Measurements from ENCODE around the gene TPO.
"Not testable (repeated sequence)": the region's sequence is repeated elsewhere in the genome, so short reads cannot be mapped to it uniquely, and the experiment has no call there.

TPO gene

DNA sequence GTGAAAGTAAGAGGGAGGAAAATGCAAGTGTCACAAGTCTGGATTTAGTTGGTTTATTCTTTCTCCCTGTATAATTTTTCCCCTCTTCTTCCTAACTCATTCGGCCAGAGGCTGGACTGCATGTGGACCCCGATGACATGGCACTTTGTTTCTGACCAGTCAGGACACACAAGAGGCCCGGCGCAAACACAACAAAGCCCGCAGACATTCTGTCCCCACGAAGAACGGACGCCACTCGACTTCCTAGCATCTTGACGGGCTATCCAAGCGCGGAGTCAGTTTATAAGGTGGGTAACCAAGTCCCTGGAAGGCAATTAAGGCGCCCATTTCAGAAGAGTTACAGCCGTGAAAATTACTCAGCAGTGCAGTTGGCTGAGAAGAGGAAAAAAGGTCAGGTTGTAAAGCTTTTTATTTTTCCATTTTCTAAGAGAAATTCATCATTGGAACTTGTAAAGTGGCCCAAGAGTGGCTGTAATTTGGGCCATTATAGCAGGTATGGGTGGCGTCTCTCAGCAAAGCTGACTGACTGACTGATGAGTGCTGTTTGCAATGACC is at the start of gene TPO:
TPO (plus strand) TSS at position 308 of the 555 bp plus-strand sequence. CDS start 946 bp downstream, outside the sequence.
- no peak for DNase-seq (ENCODE audit: extremely low read depth in 1 of 2, low read depth in 1 of 2)

DNA sequence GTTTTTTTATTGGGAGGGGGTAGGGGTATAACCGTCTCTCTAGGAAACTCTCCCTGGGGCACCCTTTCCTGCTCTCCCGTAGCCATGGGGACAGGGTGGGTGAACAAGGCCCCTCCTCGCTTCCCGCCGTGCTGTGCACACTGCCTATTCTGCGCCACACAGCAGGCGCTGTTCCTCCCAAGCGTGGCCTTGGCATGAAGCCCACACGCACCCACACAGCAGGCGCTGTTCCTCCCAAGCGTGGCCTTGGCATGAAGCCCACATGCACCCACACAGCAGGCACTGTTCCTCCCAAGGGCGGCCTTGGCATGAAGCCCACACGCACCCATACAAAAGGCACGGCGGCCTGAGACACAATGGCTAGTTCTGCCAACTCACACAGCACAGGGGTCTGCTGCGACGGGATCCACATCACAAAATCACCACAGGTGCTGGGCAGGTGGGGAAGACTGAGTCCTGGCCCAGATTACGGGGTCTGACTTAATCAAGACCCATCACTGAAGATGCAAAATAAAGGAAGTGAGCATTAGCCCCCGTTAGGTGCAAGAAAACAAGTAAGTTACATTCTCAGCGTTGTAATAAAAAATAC is 46.6 kb upstream of the TPO start:
- no peak for DNase-seq (ENCODE audit: extremely low read depth in 1 of 2, low read depth in 1 of 2)

DNA sequence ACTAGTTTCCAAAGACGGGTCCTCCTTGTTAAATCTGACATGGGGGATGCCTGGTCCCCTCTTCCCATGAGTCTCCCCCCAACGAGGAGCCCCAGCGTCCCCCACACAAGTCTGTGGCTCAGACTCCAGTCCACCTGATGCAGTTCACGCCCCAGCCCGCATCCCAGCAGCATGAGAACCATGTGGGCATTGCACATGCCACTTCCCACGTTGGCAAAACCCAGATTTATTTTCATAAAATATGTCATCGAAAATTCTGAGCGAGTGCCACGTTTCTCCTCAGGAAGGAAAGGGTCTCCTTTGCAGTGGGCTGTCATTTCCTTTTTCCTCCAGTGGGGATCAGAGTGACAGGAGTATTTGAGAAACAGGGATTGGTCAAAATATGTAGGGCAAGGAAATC is 45.7 kb upstream of the TPO start:
- DNase-seq (ENCODE audit: extremely low read depth in 1 of 2, low read depth in 1 of 2): no peak

DNA sequence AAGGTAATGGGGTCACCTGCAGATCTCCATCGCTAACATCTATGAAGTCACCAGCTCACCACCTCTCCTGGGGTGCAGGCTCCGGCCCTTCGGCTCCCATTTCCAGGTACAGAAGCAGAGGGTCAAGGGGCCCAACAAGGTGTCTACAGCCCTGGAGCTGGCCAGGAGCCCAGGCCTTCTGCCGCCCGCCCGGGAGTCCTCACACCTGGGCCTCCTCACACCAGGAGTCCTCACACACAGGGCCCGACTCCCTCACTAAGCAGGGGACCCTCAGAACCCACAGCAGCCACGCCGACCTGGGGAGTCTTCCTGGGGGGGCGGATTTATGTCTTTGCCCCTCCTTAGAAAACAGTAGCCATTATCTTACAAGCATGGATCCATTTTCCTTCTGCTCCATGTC is 43.4 kb upstream of the TPO start:
- DNase-seq (ENCODE audit: extremely low read depth in 1 of 2, low read depth in 1 of 2): no peak

DNA sequence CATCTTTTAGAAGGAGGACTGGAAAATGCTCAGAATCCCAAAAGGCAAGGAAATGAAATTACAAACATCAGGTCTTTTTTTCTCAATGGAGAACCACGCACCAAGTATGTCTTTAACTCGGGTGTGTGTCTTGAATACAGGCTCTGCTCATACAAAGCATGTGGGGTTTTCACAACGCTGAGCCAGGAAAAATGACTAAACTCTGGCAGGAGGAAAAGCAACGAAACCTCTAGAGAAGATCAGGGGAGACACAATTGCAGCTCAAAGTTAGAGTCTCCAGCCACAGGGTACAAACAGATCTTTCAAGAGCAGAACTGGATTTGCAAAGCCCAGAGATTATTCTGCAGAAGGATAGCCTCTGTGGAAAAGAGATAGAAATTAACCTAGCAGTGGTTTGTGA is 42.8 kb upstream of the TPO start:
- DNase-seq (ENCODE audit: extremely low read depth in 1 of 2, low read depth in 1 of 2): no peak

DNA sequence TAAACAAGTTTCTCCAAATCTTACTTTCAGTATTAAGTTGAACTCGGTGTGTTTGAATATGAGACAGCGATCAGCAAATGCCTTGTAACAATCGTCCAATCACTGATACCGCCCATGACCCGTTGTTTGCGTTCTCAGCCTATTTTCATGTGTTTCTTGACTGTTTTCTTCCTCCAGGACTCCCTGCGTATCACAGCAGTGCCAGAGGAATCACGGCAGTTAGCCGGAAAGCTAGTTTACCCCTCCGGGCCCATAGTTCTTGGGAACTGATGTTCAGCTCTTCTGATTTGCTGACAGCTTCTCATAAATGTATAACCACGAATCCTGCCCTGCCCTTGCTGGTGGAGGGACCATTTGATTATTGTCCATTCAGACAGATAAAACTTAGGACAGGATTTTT is 42.2 kb upstream of the TPO start:
- no peak for DNase-seq (ENCODE audit: extremely low read depth in 1 of 2, low read depth in 1 of 2)

DNA sequence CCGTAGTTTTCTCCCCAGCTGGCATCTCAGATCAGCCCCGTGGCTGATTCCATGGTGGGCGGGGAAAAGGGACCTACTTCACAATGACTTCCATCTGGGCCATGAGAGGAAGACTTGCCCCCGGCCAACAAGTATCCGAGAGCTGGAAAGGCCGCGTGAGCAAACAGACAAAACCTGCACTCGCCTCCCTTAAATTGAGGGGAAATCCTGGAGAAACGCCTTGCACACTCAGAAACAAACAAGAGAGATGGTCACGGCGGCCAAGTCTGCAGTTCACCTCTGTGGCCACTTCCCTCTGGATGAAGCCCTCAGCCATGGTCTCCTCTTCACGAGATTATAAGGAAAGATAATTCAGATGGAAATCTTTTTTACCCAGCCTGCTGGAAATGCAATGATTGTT is 39.4 kb upstream of the TPO start:
- no peak for DNase-seq (ENCODE audit: extremely low read depth in 1 of 2, low read depth in 1 of 2)

DNA sequence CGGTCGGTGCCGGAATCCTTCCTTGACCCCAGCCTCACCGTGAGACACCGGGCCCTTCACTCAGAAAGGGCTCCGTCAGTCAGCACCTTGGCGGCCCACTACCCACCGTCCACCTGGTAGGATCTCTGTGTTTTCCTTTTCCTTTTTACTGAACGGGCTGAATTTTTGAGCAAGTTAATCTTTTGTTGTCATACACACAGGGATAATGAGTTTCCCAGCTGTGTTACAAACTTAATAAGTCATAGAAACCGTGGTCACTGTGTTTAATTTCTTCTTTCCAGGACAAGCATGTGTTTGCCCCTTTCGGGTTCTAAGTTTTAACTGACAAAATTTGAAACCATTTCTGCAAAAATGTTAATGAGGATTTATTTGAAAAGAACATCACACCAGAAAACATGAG is 39.0 kb upstream of the TPO start:
- no peak for DNase-seq (ENCODE audit: extremely low read depth in 1 of 2, low read depth in 1 of 2)

DNA sequence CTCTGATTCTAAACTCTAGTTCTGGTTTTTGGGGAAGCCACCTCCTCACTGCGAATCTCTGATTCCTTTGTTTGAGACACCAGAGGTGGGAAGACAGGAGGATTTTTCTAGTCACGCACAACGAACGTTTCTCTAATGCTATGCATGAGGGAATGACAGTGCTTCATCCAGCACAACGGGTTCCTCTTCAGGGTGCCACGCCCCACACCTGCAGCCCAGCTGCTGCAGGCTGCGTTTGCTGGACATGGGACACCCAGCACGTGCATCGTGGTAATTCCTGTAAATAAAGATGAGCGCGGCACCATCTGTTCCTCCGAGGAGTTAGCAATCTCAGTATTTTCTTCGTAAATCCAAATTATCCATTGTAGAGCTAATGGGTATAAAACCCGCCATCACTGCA is 37.5 kb upstream of the TPO start:
- no peak for DNase-seq (ENCODE audit: extremely low read depth in 1 of 2, low read depth in 1 of 2)

DNA sequence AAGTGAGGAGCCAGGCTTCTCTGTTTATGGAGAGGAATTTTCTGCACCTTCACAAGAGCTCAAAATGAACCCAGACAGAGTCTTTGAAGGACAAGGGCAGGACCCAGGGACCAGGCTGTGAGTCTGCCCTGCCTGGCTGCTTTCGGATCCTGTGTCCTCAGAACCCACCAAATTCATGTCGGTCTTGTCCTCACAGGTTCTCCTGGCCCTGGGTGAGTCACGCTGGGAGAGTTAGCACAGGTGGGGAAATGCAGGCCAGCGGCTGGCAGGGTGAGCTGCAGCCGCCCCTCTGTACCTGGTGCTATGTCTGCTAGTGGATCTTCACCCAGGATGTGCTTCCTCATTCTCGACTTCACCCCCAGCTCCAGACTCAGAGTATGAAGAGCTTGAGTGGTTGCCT is 35.8 kb upstream of the TPO start:
- DNase-seq (ENCODE audit: extremely low read depth in 1 of 2, low read depth in 1 of 2): no peak

DNA sequence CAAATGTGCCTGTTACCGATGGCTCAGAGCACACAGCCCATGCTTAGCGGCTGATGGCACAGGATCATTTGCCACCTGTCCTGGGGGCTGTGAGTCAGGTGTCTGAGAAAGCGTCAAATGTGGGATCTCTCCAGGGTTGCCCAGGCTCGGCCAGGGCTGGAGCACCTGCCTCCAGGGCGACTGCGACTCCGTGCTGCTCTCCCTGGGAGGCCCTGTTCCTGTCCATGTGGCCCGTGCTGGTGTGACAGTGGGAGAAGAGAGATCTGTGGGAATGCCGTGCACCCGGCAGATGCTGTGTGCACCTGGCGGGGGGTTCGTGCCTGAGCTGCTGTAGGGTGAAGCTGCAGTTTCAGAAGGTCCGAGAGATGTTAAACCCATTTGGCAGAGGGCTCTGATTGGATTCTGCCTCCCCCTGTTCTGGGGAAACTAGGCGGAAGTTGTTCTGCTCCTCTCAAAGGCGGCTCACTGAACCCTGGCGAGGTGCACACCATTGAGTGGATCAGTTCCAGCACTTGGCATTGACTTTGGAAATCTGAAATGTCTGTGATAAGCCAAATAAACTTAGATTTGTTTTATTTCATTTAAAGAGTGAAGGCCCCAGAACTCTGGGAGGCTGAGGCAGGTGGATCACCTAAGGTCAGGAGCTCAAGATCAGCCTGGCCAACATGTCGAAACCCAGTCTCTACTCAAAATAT is 34.7 kb upstream of the TPO start:
- DNase-seq (ENCODE audit: extremely low read depth in 1 of 2, low read depth in 1 of 2): no peak

DNA sequence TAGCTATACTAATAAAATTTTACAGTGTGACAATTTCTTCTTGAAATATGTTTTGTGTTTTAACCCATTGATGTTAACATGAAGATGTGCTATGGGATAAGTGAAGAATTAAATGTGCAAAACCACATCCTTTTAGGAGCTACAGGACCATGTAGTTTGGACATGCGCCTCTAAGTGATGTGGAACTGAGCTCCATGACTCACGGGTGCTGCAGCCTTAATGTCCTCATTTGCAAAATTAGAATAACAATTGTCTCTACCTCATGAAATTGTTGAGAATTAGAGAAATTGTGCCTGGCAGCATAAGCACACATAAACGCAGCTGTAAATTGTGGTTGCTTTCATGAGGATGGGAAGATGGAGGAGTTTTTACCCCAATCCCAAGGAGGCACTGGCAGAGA is 31.6 kb upstream of the TPO start:
- DNase-seq (ENCODE audit: extremely low read depth in 1 of 2, low read depth in 1 of 2): no peak

DNA sequence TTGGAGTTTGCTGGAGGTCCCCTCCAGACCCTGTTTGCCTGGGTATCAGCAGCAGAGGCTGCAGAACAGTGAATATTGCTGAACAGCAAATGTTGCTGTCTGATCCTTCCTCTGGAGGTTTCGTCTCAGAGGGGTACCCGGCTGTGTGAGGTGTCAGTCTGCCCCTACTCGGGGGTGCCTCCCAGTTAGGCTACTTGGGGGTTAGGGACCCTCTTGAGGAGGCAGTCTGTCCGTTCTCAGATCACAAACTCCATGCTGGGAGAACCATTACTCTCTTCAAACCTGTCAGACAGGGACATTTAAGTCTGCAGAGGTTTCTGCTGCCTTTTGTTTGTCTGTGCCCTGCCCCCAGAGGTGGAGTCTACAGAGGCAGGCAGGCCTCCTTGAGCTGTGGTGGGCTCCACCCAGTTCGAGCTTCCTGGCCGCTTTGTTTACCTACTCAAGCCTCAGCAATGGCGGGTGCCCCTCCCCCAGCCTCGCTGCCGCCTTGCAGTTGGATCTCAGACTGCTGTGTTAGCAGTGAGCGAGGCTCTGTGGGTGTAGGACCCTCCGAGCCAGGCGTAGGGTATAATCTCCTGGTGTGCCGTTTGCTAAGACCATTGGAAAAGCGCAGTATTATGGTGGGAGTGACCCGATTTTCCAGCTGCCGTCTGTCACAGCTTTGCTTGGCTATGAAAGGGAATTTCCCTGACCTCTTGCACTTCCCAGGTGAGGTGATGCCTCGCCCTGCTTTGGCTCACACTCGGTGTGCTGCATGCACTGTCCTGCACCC is 25.1 kb upstream of the TPO start:
- not testable (repeated sequence) for DNase-seq (ENCODE audit: extremely low read depth in 1 of 2, low read depth in 1 of 2)

DNA sequence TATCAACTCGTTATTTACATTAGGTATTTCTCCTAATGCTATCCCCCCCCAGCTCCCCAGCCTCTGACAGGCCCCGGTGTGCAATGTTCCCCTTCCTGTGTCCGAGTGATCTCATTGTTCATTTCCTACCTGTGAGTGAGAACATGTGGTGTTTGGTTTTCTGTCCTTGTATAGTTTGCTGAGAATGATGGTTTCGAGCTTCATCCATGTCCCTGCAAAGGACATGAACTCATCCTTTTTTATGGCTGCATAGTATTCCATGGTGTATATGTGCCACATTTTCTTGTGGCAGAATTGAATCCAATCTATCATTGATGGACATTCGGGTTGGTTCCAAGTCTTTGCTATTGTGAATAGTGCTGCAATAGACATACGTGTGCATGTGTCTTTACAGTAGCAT is 23.1 kb upstream of the TPO start:
- DNase-seq (ENCODE audit: extremely low read depth in 1 of 2, low read depth in 1 of 2): not testable (repeated sequence)

DNA sequence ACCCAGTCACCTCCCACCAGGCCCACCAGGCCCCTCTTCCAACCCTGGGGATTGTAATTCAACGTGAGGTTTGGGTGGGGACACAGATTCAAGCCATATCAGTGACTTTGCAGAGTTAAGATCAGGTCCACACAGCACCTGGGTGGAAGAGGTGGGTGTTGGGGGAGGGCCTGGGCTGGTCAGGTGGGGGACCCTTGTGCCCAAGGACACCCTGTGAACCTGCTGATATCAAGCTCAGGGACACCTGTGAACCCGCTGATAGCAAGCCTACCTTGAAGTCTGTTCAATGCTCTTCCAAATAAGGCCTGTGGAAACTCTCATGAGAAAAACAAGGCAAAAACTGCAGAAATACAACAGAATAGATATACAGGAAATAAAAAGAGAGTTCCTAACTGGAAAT is 19.9 kb upstream of the TPO start:
- no peak for DNase-seq (ENCODE audit: extremely low read depth in 1 of 2, low read depth in 1 of 2)

DNA sequence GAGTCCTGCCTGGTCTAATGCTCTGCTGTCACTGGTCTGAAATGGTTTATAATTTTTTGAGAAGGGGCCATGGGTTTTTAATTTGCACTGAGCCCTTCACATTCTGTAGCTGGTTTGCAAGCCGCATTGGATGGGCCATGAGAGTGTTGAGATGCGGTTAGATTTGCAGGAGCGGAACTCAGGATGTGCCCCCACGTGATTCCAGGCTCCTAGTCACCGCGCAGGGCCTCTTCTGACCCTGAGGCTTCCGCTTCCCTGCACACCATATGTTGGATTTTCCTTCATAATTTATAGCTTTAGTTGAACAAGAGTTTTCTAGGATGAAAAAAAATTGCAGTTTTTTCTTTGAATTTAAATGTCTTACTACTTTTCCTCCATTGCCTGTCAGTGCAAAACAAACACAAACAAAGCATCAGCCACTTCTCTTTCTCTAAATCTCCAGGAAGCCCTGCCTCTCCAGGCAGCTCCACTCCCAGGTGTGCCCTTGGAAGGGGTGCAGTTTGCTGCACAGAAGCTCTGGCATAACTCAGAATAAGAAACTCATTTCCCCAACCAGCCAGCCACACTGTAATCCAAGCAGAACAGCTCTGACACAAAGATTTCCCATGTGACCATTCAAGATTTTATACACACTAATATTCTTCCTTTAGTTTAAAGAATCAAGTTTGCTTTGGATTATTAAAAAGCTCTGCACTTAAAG is 18.4 kb upstream of the TPO start:
- no peak for DNase-seq (ENCODE audit: extremely low read depth in 1 of 2, low read depth in 1 of 2)

DNA sequence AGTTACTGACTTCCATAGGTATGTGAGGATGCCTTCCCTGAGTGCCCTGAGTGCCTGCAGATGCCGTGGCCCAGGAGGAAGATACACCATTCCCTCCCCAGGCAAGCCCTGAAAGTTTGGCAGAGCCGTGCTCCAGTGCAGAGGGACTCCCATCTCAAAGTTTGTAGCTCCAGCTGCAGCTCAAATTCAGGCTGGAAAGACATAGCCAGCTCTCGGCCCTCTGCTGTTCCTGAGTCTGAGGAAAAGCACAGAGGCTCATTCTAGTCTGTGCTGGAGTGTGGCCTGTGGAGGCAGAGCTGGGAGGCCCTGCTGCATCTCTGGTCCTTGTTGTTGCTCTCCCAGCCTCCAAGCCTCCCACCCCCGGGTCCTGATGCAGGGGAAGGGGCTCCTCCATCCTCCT is 15.9 kb upstream of the TPO start:
- DNase-seq (ENCODE audit: extremely low read depth in 1 of 2, low read depth in 1 of 2): no peak

DNA sequence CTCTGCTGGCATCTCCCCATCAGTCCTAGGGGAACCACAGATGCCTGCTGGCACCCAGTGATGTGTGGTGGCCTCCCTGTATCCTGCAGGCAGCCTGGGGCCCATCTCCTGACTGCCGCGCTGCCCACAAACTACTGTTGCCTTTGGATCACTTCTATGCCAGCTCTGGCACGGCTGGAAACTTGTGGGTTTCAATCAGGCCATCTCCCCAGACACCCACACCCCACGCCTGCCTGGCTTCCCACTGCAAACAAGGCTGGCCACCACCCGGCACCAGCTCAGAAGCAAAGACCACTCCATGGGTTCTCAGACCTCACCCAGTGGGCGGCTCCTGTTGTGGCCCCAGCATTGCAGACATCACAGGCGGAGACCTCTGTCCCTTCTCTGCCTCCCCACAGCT is 15.1 kb upstream of the TPO start:
- no peak for DNase-seq (ENCODE audit: extremely low read depth in 1 of 2, low read depth in 1 of 2)

DNA sequence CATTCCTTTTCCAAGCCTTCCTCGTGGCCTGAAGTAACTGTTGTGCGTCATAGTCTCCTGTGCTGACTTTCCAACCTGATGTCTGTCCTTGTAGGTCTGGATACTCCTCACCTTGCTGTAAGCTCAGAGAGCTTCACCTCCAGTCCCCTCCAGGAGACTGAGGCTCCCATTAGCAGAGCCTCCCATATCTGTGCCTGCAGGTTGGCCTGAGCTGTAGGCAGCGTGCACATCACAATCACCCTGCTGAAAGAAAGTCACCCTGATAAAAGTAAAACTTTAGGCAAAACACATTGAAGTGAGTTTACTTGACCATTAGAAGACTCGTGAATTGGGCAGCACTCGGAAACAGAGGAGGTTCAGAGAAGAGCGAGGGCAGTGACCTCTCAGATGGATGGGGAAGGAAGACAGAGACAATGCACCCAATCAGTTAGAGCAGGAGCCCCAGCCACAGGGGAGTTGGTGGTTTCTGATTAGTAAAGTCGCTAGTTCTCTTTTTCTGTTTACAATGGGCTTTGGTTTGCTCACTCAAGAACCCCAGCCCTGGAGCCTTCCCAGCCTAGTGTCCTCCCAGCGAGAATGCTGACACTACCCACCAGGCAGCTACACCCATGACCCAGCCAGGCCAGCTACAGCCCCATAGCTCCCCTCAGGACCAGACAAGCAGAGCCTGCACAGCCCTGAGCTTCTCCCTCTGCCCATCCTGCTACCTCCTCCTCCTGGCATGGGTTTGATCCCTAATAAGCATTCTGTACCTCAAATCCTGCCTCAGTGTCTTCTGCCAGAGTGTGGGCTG is 12.1 kb upstream of the TPO start:
- no peak for DNase-seq (ENCODE audit: extremely low read depth in 1 of 2, low read depth in 1 of 2)

DNA sequence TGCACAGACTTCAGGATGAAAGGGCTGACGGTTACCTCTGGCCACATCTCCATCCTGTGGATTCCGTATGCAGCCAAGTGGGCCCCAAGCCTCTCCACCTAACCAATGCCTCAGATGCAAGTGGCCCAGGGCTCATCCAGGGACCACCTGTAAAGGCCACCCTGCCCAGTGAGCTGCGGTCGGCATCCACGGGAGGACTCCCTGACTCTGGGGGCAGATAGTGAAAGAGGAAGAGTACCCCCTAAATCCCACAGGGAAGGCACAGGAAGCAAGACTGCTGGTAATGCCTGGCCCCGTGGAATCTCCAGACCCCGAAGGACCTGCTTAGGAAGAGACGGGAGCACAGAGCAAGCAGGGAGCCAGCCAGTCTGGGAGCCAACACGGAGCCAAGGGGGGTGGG is 11.2 kb upstream of the TPO start:
- DNase-seq (ENCODE audit: extremely low read depth in 1 of 2, low read depth in 1 of 2): no peak

DNA sequence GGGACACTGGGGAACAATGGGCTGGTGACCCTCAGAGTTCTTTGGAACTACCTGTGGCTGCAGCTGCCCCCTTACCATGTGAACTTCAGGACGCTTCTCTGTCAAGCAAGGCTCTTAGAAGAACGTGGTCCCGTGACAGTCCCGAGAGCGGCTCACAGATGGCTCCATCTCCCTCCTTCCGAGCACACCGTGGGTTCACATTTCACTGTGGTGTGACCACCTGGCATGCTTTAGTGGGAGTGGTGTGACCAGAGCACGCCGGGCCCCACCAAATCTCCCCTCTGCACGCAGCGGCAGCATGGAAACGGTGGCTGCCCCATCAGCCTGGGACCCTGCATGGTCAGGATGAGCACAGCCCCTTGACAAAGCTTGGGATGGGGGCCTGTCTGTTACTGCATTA is 9.7 kb upstream of the TPO start:
- DNase-seq (ENCODE audit: extremely low read depth in 1 of 2, low read depth in 1 of 2): no peak

All from activated CD8-positive, alpha-beta memory T cell treated with anti-CD3 and anti-CD28 coated beads for 1 hour (primary cell).